Upper lobe of left lung (tissue), 6 donors: ENCODE measurements around the gene NAP1L4. TPM values are rescaled to one million over a fixed set of nuclear protein-coding genes. Genes with fewer than 3 reads are reported as not detected.

Experiments used
- ATAC-seq, 2 donors: fragments of 200-7000 bp; cut with Tn5 transposase; one replicate each; pipeline ENCODE4 v1.9.1; 2022; ENCODE audit warnings: mild to moderate bottlenecking in 2 of 2, moderate library complexity in 2 of 2; ENCODE audit not compliant: low FRiP score in 2 of 2
- DNase-seq, 2 donors: peaks; one replicate each; pipeline ENCODE4 v3.0.0-alpha.2; 2019 to 2020
- H3K27ac ChIP-seq, 4 donors: fragments of 200-600 bp; sonication (generic); one replicate each; pipeline ENCODE4 v1.5.1; 2016 to 2019
- H3K27me3 ChIP-seq, 4 donors: fragments of 200-600 bp; sonication (generic); one replicate each; pipeline ENCODE4 v1.5.1; 2017 to 2019
- H3K36me3 ChIP-seq, 4 donors: fragments of 200-600 bp; sonication (generic); one replicate each; pipeline ENCODE4 v1.5.1; 2016 to 2019
- H3K4me1 ChIP-seq, 4 donors: fragments of 200-600 bp; sonication (generic); one replicate each; pipeline ENCODE4 v1.5.1; 2018 to 2019
- H3K4me3 ChIP-seq, 4 donors: fragments of 200-600 bp; sonication (generic); one replicate each; pipeline ENCODE4 v1.5.1; 2017 to 2019; ENCODE audit warnings: mild to moderate bottlenecking in 2 of 4, moderate library complexity in 1 of 4
- H3K9me3 ChIP-seq, 4 donors: fragments of 200-600 bp; sonication (generic); one replicate each; pipeline ENCODE4 v1.5.1; 2018 to 2019
- EP300 ChIP-seq, 4 donors: sonication (generic); formaldehyde crosslinking; IDR thresholded peaks; one replicate each; pipeline ENCODE4 v1.5.1; 2017; ENCODE audit warnings: antibody characterized with exemption in 4 of 4, control low read depth in 2 of 4
- POLR2A ChIP-seq, 4 donors: fragments of 450-650 bp; IDR thresholded peaks; one replicate each; pipeline ENCODE4 v1.5.1; 2016 to 2017; ENCODE audit warnings: antibody characterized with exemption in 4 of 4, mild to moderate bottlenecking in 2 of 4
- POLR2AphosphoS5 ChIP-seq, 2 donors: sonication (generic); formaldehyde crosslinking; IDR thresholded peaks; one replicate each; pipeline ENCODE4 v1.5.1; 2017; ENCODE audit warnings: antibody characterized with exemption in 2 of 2
- WGBS, 2 donors: methylation state at CpG; one replicate each; pipeline ENCODE4 v1.1.5; 2017 to 2018; 5-methylcytosine and 5-hydroxymethylcytosine counted together
- total RNA-seq, 6 donors: library from RNA; depleted of rRNA in 4 of 6; stranded (reverse); fragments of >200 nt in 4 of 6; gene quantifications; one replicate each; pipeline versions ENCODE4 v1.1.0 to v1.2.1, GENCODE V29; 2016 to 2021
- TF ChIP-seq, protein P1 (sequence below), 6 experiments: fragments of 450-650 bp in 4 of 6; fragments of 200-600 bp in 2 of 6; sonication (generic) in 2 of 6; IDR thresholded peaks; one replicate each; pipeline ENCODE4 v1.5.1; 2016 to 2019; ENCODE audit warnings: antibody characterized with exemption in 6 of 6
- donor health status: DM: no; HTN: no; CAD: no; lungs with moderate emphysema.
- donor health status: DM: no; HTN: yes; CAD: no; lungs with severe emphysema.

Gene NAP1L4
- total RNA-seq, 6 donors from 2014 or later: 81.1 to 194 (median 103) TPM

- no peaks in the 10 kb centered on the region for H3K27me3 ChIP-seq
- no peaks in the 10 kb centered on the region for H3K9me3 ChIP-seq
- no peak overlapping the region for H3K4me3 ChIP-seq
- DNase-seq: peak in 1 of 2 donors; percentile 79
- H3K36me3 ChIP-seq: peaks cover 5 to 38% (median 17%) of the 10 kb centered on the region in 4 donors
- TF ChIP-seq, protein P1, sequence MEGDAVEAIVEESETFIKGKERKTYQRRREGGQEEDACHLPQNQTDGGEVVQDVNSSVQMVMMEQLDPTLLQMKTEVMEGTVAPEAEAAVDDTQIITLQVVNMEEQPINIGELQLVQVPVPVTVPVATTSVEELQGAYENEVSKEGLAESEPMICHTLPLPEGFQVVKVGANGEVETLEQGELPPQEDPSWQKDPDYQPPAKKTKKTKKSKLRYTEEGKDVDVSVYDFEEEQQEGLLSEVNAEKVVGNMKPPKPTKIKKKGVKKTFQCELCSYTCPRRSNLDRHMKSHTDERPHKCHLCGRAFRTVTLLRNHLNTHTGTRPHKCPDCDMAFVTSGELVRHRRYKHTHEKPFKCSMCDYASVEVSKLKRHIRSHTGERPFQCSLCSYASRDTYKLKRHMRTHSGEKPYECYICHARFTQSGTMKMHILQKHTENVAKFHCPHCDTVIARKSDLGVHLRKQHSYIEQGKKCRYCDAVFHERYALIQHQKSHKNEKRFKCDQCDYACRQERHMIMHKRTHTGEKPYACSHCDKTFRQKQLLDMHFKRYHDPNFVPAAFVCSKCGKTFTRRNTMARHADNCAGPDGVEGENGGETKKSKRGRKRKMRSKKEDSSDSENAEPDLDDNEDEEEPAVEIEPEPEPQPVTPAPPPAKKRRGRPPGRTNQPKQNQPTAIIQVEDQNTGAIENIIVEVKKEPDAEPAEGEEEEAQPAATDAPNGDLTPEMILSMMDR (IDR thresholded peaks at IDR 0.05): no peak
- TF ChIP-seq POLR2AphosphoS5 (IDR thresholded peaks at IDR 0.05): no peak
- TF ChIP-seq EP300 (IDR thresholded peaks at IDR 0.05): no peak
- no peak for ATAC-seq
- WGBS, 2 donors: 89 to 90% methylated on average over 21 to 23 of the region's 24 CpGs
- H3K27ac ChIP-seq: peak overlapping the region; percentile 43 to 71 (median 64)
- H3K4me1 ChIP-seq: peaks cover 18 to 42% (median 29%) of the 10 kb centered on the region in 4 donors
Measured at GRCh38 chr11:2944530-2944929, 47.6 kb downstream of the NAP1L4 start.

DNA sequence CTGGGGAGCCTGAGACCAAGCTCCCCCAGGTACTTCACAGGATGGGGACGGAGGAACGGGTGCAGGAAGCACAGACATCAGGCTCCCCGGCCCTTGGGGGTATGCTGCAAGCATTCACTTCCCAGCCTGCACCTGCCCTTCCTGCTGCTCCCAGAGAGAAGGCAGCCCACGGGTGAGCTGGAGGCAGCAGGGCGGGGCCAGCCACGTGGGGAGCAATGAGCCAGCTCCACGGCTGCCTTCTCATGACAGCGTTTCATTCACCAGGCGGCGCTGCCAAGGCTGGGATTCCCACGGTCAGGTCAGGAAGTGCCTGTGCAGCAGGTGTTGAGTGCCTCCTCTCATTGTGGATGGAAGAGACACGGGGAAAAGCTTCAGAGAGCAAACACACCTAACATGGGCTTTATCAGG, 48.4 kb downstream of the NAP1L4 start:
- Histone ChIP-seq H3K27me3 (no peaks in the 10 kb centered on the region), H3K4me3 (no peak overlapping the region), H3K36me3 (peaks cover under 1 to 30% (median 11%) of the 10 kb centered on the region in 4 donors), H3K4me1 (peaks cover 18 to 42% (median 29%) of the 10 kb centered on the region in 4 donors), H3K9me3 (no peaks in the 10 kb centered on the region), H3K27ac (peak overlapping the region in 2 of 4 donors; percentile 32 to 71)
- no peak for ATAC-seq
- 58 to 90% methylated on average over 2 to 12 of the region's 12 CpGs for WGBS, 2 donors
- DNase-seq: peak; percentile 61 to 81
- TF ChIP-seq, protein P1 (IDR thresholded peaks at IDR 0.05): peak in 1 of 6 experiments; percentile 15
- no peak for TF ChIP-seq EP300 (IDR thresholded peaks at IDR 0.05)

- H3K9me3 ChIP-seq: peaks cover 0 to under 1% (median under 1%) of the 10 kb centered on the region in 4 donors
- peaks cover 0 to 24% (median 6%) of the 10 kb centered on the region in 4 donors for H3K36me3 ChIP-seq
- H3K27me3 ChIP-seq: no peaks in the 10 kb centered on the region
- 85% methylated on average over 15 of the region's 15 CpGs; no CpG with 5 or more reads in 1 of the 2 donors for WGBS, 2 donors
- peak overlapping the region in 1 of 4 donors; percentile 71 for H3K27ac ChIP-seq
- TF ChIP-seq, protein P1 (IDR thresholded peaks at IDR 0.05): no peak
- TF ChIP-seq POLR2AphosphoS5 (IDR thresholded peaks at IDR 0.05) (no peak), POLR2A (IDR thresholded peaks at IDR 0.05) (no peak), EP300 (IDR thresholded peaks at IDR 0.05) (no peak)
- no peak overlapping the region for H3K4me3 ChIP-seq
- peaks cover 18 to 42% (median 29%) of the 10 kb centered on the region in 4 donors for H3K4me1 ChIP-seq
- ATAC-seq: no peak
- no peak for DNase-seq
Measured at GRCh38 chr11:2942872-2943710, 49.0 kb downstream of the NAP1L4 start.

DNA sequence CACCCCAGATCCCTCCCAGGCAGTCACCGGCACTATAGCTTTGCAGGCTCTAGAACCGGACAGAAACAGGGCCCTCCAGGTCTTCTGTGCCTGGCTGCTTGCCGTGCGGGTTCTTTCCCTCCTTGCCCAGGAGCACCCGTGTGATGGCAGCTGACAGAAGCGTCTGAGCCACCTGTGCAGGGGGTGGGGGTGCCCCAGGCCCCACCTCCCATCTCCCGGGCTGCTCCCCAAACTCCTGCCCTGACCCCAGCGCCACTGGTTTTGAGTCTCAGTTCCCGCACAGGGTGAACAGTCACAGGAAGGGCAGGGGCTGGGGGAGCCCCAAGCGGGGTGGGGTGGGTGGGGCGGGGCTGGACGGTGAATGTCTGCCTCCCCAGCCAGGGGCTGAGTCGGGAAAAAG, 49.7 kb downstream of the NAP1L4 start:
- DNase-seq (no peak), ATAC-seq (no peak)
- Histone ChIP-seq H3K9me3 (peaks cover 0 to 7% (median 4%) of the 10 kb centered on the region in 4 donors), H3K36me3 (peaks cover 0 to 18% (median 4%) of the 10 kb centered on the region in 4 donors), H3K4me3 (no peak overlapping the region), H3K27me3 (no peaks in the 10 kb centered on the region), H3K4me1 (peaks cover 18 to 42% (median 29%) of the 10 kb centered on the region in 4 donors), H3K27ac (no peak overlapping the region)
- WGBS, 2 donors: 66 to 75% methylated on average over 6 to 12 of the region's 13 CpGs
- TF ChIP-seq, protein P1 (IDR thresholded peaks at IDR 0.05): no peak
- no peak for TF ChIP-seq EP300 (IDR thresholded peaks at IDR 0.05)
